ENCODE results near the gene CLCN2.
A peak's percentile ranks its signal among the peaks of the same experiment; 100 is the strongest.
"Not testable (repeated sequence)": the region's sequence is repeated elsewhere in the genome, so short reads cannot be mapped to it uniquely, and the experiment has no call there.

Gene CLCN2

GRCh38 chr3:184343200-184343876 lies 18.1 kb downstream of the CLCN2 start:
- no peak for DNase-seq

GRCh38 chr3:184341925-184342324 lies 19.5 kb downstream of the CLCN2 start:
- no peak for DNase-seq

- not testable (repeated sequence) for DNase-seq
These were observed 21.8 kb downstream of the CLCN2 start for GRCh38 chr3:184339451-184340135.

- no peak for DNase-seq
These were observed 22.4 kb downstream of the CLCN2 start for GRCh38 chr3:184339001-184339400.

- no peak for DNase-seq
These were observed 22.9 kb downstream of the CLCN2 start for GRCh38 chr3:184338511-184338945.

GRCh38 chr3:184337981-184338380 lies 23.4 kb downstream of the CLCN2 start:
- no peak for DNase-seq

GRCh38 chr3:184337399-184337714 lies 24.0 kb downstream of the CLCN2 start, which contains the start of gene FAM131A:
FAM131A (plus strand) TSS chr3:184337600; CDS start chr3:184337631, 31 bp downstream.
- DNase-seq: no peak

- no peak for DNase-seq
These were observed 24.6 kb downstream of the CLCN2 start for GRCh38 chr3:184336547-184337398.

- peak; percentile 90 for DNase-seq
These were observed 25.5 kb downstream of the CLCN2 start for GRCh38 chr3:184335661-184336546.

- no peak for DNase-seq
These were observed 26.1 kb downstream of the CLCN2 start for GRCh38 chr3:184335291-184335660.

- peak; percentile 54 for DNase-seq
These were observed 26.8 kb downstream of the CLCN2 start for GRCh38 chr3:184334470-184335158.

GRCh38 chr3:184333700-184334099 lies 27.7 kb downstream of the CLCN2 start:
- DNase-seq: no peak

GRCh38 chr3:184333190-184333589 lies 28.2 kb downstream of the CLCN2 start:
- DNase-seq: no peak

- no peak for DNase-seq
These were observed 28.9 kb downstream of the CLCN2 start for GRCh38 chr3:184332370-184333090.

GRCh38 chr3:184328516-184328915 lies 32.9 kb downstream of the CLCN2 start:
- DNase-seq: no peak

- no peak for DNase-seq
These were observed 34.2 kb downstream of the CLCN2 start for GRCh38 chr3:184327171-184327570.

- peak; percentile 47 for DNase-seq
These were observed 35.6 kb downstream of the CLCN2 start for GRCh38 chr3:184325715-184326369.

GRCh38 chr3:184325269-184325668 lies 36.1 kb downstream of the CLCN2 start:
- no peak for DNase-seq

GRCh38 chr3:184323696-184324095 lies 37.7 kb downstream of the CLCN2 start:
- no peak for DNase-seq

GRCh38 chr3:184322731-184323487 lies 38.5 kb downstream of the CLCN2 start:
- no peak for DNase-seq

Measured in activated CD8-positive, alpha-beta memory T cell treated with anti-CD3 and anti-CD28 coated beads, Interleukin-2, amount 50 U/mL, for 4 hours (primary cell).